Measurements from ENCODE around the gene WASL.
"Not testable (repeated sequence)": the region's sequence is repeated elsewhere in the genome, so short reads cannot be mapped to it uniquely, and the experiment has no call there.

DNA sequence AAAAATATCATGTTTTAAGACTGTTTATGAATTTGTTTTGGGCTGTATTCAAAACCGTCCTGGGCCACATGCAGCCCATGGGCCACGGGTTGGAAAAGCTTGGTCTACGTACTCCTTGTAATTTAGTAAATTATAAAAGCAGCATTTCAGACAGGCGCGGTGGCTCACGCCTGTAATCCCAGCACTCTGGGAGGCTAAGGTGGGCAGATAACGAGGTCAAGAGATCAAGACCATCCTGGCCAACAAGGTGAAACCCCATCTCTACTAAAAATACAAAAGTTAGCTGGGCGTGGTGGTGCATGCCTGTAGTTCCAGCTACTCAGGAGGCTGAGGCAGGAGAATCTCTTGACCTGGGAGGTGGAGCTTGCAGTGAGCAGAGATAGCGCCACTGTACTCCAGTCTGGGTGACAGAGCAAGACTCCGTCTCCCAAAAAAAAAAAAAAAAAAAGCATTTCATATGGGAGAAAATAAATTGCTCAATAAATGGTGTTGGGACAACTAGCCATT, 11.6 kb downstream of the WASL start:
- TF ChIP-seq, protein P1, sequence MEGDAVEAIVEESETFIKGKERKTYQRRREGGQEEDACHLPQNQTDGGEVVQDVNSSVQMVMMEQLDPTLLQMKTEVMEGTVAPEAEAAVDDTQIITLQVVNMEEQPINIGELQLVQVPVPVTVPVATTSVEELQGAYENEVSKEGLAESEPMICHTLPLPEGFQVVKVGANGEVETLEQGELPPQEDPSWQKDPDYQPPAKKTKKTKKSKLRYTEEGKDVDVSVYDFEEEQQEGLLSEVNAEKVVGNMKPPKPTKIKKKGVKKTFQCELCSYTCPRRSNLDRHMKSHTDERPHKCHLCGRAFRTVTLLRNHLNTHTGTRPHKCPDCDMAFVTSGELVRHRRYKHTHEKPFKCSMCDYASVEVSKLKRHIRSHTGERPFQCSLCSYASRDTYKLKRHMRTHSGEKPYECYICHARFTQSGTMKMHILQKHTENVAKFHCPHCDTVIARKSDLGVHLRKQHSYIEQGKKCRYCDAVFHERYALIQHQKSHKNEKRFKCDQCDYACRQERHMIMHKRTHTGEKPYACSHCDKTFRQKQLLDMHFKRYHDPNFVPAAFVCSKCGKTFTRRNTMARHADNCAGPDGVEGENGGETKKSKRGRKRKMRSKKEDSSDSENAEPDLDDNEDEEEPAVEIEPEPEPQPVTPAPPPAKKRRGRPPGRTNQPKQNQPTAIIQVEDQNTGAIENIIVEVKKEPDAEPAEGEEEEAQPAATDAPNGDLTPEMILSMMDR (conservative IDR thresholded peaks at IDR 0.05; ENCODE audit: low read depth, low read length) = not testable (repeated sequence)
- TF ChIP-seq EZH2 (IDR thresholded peaks at IDR 0.05; ENCODE audit: borderline replicate concordance, low read depth, low read length, poor library complexity, severe bottlenecking) = not testable (repeated sequence)

All from A673 (cell line).